Astrocyte (in vitro differentiated cells and primary cell): ENCODE data around the gene POU6F1. TPM values are rescaled to one million over a fixed set of nuclear protein-coding genes. Genes with fewer than 3 reads are reported as not detected.

Source experiments
- DNase-seq: peaks from one replicate; pipeline ENCODE4 v3.0.0-alpha.2; 2010; ENCODE audit warnings: low read depth
- FAIRE-seq: peaks from 2 replicates; lab custom pipeline; 2011; peaks lifted over from hg19 to GRCh38; lab: Jason Lieb, UNC
- H2AFZ ChIP-seq: 2 replicates; pipeline ENCODE4 v1.6.0; 2012; ENCODE audit warnings: low read depth, low read length, inconsistent platforms
- H3K27ac ChIP-seq: 2 replicates; pipeline ENCODE4 v1.5.1; 2011; ENCODE audit warnings: low read depth, low read length, inconsistent platforms
- H3K27me3 ChIP-seq: 2 replicates; pipeline ENCODE4 v1.6.0; 2011; ENCODE audit warnings: low read length, inconsistent platforms; ENCODE audit not compliant: insufficient read depth
- H3K36me3 ChIP-seq: 2 replicates; pipeline ENCODE4 v1.5.1; 2011; ENCODE audit warnings: low read length, inconsistent platforms; ENCODE audit not compliant: insufficient read depth
- H3K4me1 ChIP-seq: 2 replicates; pipeline ENCODE4 v1.5.1; 2011; ENCODE audit warnings: low read length, inconsistent platforms; ENCODE audit not compliant: insufficient read depth
- H3K4me2 ChIP-seq: 2 replicates; pipeline ENCODE4 v1.6.0; 2012; ENCODE audit warnings: low read length, inconsistent platforms
- H3K4me3 ChIP-seq: 2 replicates; pipeline ENCODE4 v1.5.1; 2011; ENCODE audit warnings: low read depth, mild to moderate bottlenecking, low read length, inconsistent platforms; ENCODE audit not compliant: insufficient read depth
- H3K79me2 ChIP-seq: 2 replicates; pipeline ENCODE4 v1.6.0; 2012; ENCODE audit warnings: mild to moderate bottlenecking, low read length, inconsistent platforms; ENCODE audit not compliant: insufficient read depth
- H3K9ac ChIP-seq: 2 replicates; pipeline ENCODE4 v1.6.0; 2012; ENCODE audit warnings: mild to moderate bottlenecking, low read length, inconsistent platforms
- H3K9me3 ChIP-seq: 2 replicates; pipeline ENCODE4 v1.5.1; 2012; ENCODE audit warnings: low read depth, mild to moderate bottlenecking, low read length, inconsistent platforms; ENCODE audit not compliant: insufficient read depth
- H4K20me1 ChIP-seq: 2 replicates; pipeline ENCODE4 v1.6.0; 2012; ENCODE audit warnings: low read length, inconsistent platforms; ENCODE audit not compliant: insufficient read depth
- H3K27ac Mint-ChIP-seq: one replicate; pipeline ENCODE4 v1.8.0; 2021; ENCODE audit warnings: mild to moderate bottlenecking, mixed read lengths; ENCODE audit not compliant: unreplicated experiment
- H3K27me3 Mint-ChIP-seq: one replicate; pipeline ENCODE4 v1.8.0; 2021; ENCODE audit warnings: low read depth, mixed read lengths; ENCODE audit not compliant: unreplicated experiment
- H3K36me3 Mint-ChIP-seq: one replicate; pipeline ENCODE4 v1.8.0; 2021; ENCODE audit warnings: low read depth, mixed read lengths; ENCODE audit not compliant: unreplicated experiment
- H3K4me1 Mint-ChIP-seq: one replicate; pipeline ENCODE4 v1.8.0; 2021; ENCODE audit warnings: low read depth, mixed read lengths; ENCODE audit not compliant: unreplicated experiment
- H3K4me3 Mint-ChIP-seq: one replicate; pipeline ENCODE4 v1.8.0; 2021; ENCODE audit warnings: mild to moderate bottlenecking, moderate library complexity, mixed read lengths; ENCODE audit not compliant: unreplicated experiment
- H3K9me3 Mint-ChIP-seq: one replicate; pipeline ENCODE4 v1.8.0; 2021; ENCODE audit warnings: mild to moderate bottlenecking, mixed read lengths; ENCODE audit not compliant: unreplicated experiment
- CTCF ChIP-seq: IDR thresholded peaks from 2 replicates; pipeline ENCODE4 v1.5.1; 2011; ENCODE audit warnings: low read depth, mild to moderate bottlenecking, inconsistent platforms, low read length, moderate library complexity; ENCODE audit not compliant: insufficient read depth
- EZH2 ChIP-seq: IDR thresholded peaks from 2 replicates; pipeline ENCODE4 v1.6.1; 2012; ENCODE audit warnings: mild to moderate bottlenecking, low read length, inconsistent platforms; ENCODE audit not compliant: insufficient read depth
- total RNA-seq: library from RNA; stranded (reverse); gene quantifications from 2 replicates; pipeline ENCODE4 v1.2.1, GENCODE V29; 2021

The POU6F1 gene
- total RNA-seq, 1 donor from 2014 or later, result 3.6 TPM

- Mint-ChIP-seq H3K4me3 (no peak overlapping the region), H3K4me1 (no peaks in the 10 kb centered on the region), H3K27ac (no peak overlapping the region), H3K36me3 (no peaks in the 10 kb centered on the region), H3K27me3 (no peaks in the 10 kb centered on the region), H3K9me3 (no peaks in the 10 kb centered on the region)
- H3K79me2 ChIP-seq, result peaks cover 62% of the 10 kb centered on the region
- no peaks in the 10 kb centered on the region for H3K4me1 ChIP-seq
- H3K27ac ChIP-seq, result no peak overlapping the region
- TF ChIP-seq EZH2 (no peak), CTCF (no peak)
- no peak overlapping the region for H3K4me3 ChIP-seq
- H3K4me2 ChIP-seq, result no peak overlapping the region
- FAIRE-seq, result no peak
- H3K9me3 ChIP-seq, result no peaks in the 10 kb centered on the region
- DNase-seq, result no peak
- H3K27me3 ChIP-seq, result no peaks in the 10 kb centered on the region
- H3K9ac ChIP-seq, result no peak overlapping the region
- no peaks in the 10 kb centered on the region for H3K36me3 ChIP-seq
- peaks cover 36% of the 10 kb centered on the region for H4K20me1 ChIP-seq
- no peak overlapping the region for H2AFZ ChIP-seq
These were observed 67.1 kb downstream of the POU6F1 start for GRCh38 chr12:51150777-51151176.

- no peak overlapping the region for H3K4me3 ChIP-seq
- H3K9me3 ChIP-seq, result no peaks in the 10 kb centered on the region
- DNase-seq (no peak), FAIRE-seq (no peak)
- no peaks in the 10 kb centered on the region for H3K27me3 Mint-ChIP-seq
- H3K4me2 ChIP-seq, result no peak overlapping the region
- no peak overlapping the region for H3K27ac ChIP-seq
- H3K4me3 Mint-ChIP-seq, result no peak overlapping the region
- H3K9ac ChIP-seq, result no peak overlapping the region
- no peaks in the 10 kb centered on the region for H3K9me3 Mint-ChIP-seq
- no peak overlapping the region for H3K27ac Mint-ChIP-seq
- H3K36me3 ChIP-seq, result no peaks in the 10 kb centered on the region
- H3K4me1 ChIP-seq, result no peaks in the 10 kb centered on the region
- no peak overlapping the region for H2AFZ ChIP-seq
- peaks cover 57% of the 10 kb centered on the region for H3K79me2 ChIP-seq
- no peaks in the 10 kb centered on the region for H3K4me1 Mint-ChIP-seq
- H4K20me1 ChIP-seq, result peaks cover 51% of the 10 kb centered on the region
- no peaks in the 10 kb centered on the region for H3K27me3 ChIP-seq
- no peak for TF ChIP-seq EZH2
- no peak for TF ChIP-seq CTCF
- peaks cover 4% of the 10 kb centered on the region for H3K36me3 Mint-ChIP-seq
These were observed 70.6 kb downstream of the POU6F1 start for GRCh38 chr12:51147309-51147708.

GRCh38 chr12:51139292-51139844, 78.5 kb downstream of the POU6F1 start:
- no peaks in the 10 kb centered on the region for H3K27me3 ChIP-seq
- H3K4me1 ChIP-seq, result no peaks in the 10 kb centered on the region
- peaks cover 27% of the 10 kb centered on the region for H4K20me1 ChIP-seq
- FAIRE-seq, result no peak
- H3K9me3 ChIP-seq, result no peaks in the 10 kb centered on the region
- H3K9ac ChIP-seq, result no peak overlapping the region
- no peak overlapping the region for H3K27ac ChIP-seq
- H3K36me3 ChIP-seq, result no peaks in the 10 kb centered on the region
- H3K79me2 ChIP-seq, result peaks cover 29% of the 10 kb centered on the region
- no peak overlapping the region for H3K4me3 ChIP-seq
- no peak for DNase-seq
- no peak overlapping the region for H2AFZ ChIP-seq
- no peaks in the 10 kb centered on the region for H3K9me3 Mint-ChIP-seq
- no peaks in the 10 kb centered on the region for H3K27me3 Mint-ChIP-seq
- no peak for TF ChIP-seq CTCF
- TF ChIP-seq EZH2, result no peak
- H3K27ac Mint-ChIP-seq, result no peak overlapping the region
- no peaks in the 10 kb centered on the region for H3K4me1 Mint-ChIP-seq
- peaks cover 3% of the 10 kb centered on the region for H3K36me3 Mint-ChIP-seq
- no peak overlapping the region for H3K4me2 ChIP-seq
- no peak overlapping the region for H3K4me3 Mint-ChIP-seq

Other genes with a start within 250 kb of the POU6F1 start
- 35.5 and 40.0 TPM in 2 replicates for gene SLC11A2, start 191.7 kb downstream of the POU6F1 start, total RNA-seq
- gene LETMD1, start 169.7 kb downstream of the POU6F1 start, total RNA-seq, result 25.2 and 26.4 TPM in 2 replicates
- 57.8 and 61.6 TPM in 2 replicates for gene CSRNP2, start 134.5 kb downstream of the POU6F1 start, total RNA-seq
- 19.2 and 22.4 TPM in 2 replicates for gene TFCP2, start 44.9 kb downstream of the POU6F1 start, total RNA-seq
- gene DAZAP2, start 20.8 kb upstream of the POU6F1 start, total RNA-seq, result 87.7 and 92.8 TPM in 2 replicates
- gene SMAGP, start 52.4 kb upstream of the POU6F1 start, total RNA-seq, result 1.3 and 3.6 TPM in 2 replicates
- gene BIN2, start 106.1 kb upstream of the POU6F1 start, total RNA-seq, result not detected in 2 replicates
- not detected in 2 replicates for gene CELA1, start 128.6 kb upstream of the POU6F1 start, total RNA-seq
- gene GALNT6, start 173.3 kb upstream of the POU6F1 start, total RNA-seq, result 9.9 and 13.8 TPM in 2 replicates
- gene SLC4A8, start 206.8 kb upstream of the POU6F1 start, total RNA-seq, result 5.1 and 5.5 TPM in 2 replicates